ELF-1 (cell line): ENCODE measurements around the gene NDUFS8.

Experiments used
- DNase-seq: peaks from one replicate; pipeline ENCODE4 v3.0.0-alpha.2; 2016; ENCODE audit warnings: low read depth, low spot score

The NDUFS8 gene

GRCh38 chr11:68035266-68035876, 4.9 kb downstream of the NDUFS8 start:
- DNase-seq: no peak

- no peak for DNase-seq
These were observed 5.7 kb downstream of the NDUFS8 start for GRCh38 chr11:68036141-68036716.

GRCh38 chr11:68036717-68037239, 6.3 kb downstream of the NDUFS8 start:
- DNase-seq: no peak

- DNase-seq: no peak
These were observed 7.1 kb downstream of the NDUFS8 start for GRCh38 chr11:68037411-68038225.

GRCh38 chr11:68038226-68038717, 7.8 kb downstream of the NDUFS8 start:
- DNase-seq: peak; percentile 48

- DNase-seq: peak; percentile 94
These were observed 8.4 kb downstream of the NDUFS8 start, which contains the start of gene TCIRG1 for GRCh38 chr11:68038718-68039525. Gene TCIRG1 (plus strand): TSS chr11:68039025. CDS start chr11:68041272, 2,247 bp downstream.

GRCh38 chr11:68039526-68040086, 9.1 kb downstream of the NDUFS8 start:
- DNase-seq: no peak

GRCh38 chr11:68040101-68040956, 9.8 kb downstream of the NDUFS8 start:
- DNase-seq: peak; percentile 86

- DNase-seq: no peak
These were observed 10.6 kb downstream of the NDUFS8 start for GRCh38 chr11:68040957-68041591.

- no peak for DNase-seq
These were observed 11.2 kb downstream of the NDUFS8 start for GRCh38 chr11:68041617-68042218.

GRCh38 chr11:68042219-68043028, 11.9 kb downstream of the NDUFS8 start:
- DNase-seq: no peak

GRCh38 chr11:68043029-68043348, 12.5 kb downstream of the NDUFS8 start:
- DNase-seq: no peak

GRCh38 chr11:68043349-68044144, 13.1 kb downstream of the NDUFS8 start:
- peak; percentile 43 for DNase-seq

- peak; percentile 64 for DNase-seq
These were observed 13.8 kb downstream of the NDUFS8 start for GRCh38 chr11:68044145-68044813.

- no peak for DNase-seq
These were observed 14.4 kb downstream of the NDUFS8 start for GRCh38 chr11:68044898-68045351.

- no peak for DNase-seq
These were observed 17.2 kb downstream of the NDUFS8 start for GRCh38 chr11:68047437-68048290.
